Dermis blood vessel endothelial cell (primary cell): ENCODE data around the gene PICK1. TPM values are rescaled to one million over a fixed set of nuclear protein-coding genes. Genes with fewer than 3 reads are reported as not detected.
"Not testable (repeated sequence)": the region's sequence is repeated elsewhere in the genome, so short reads cannot be mapped to it uniquely, and the experiment has no call there.

Experiments used
- DNase-seq: peaks from one replicate; pipeline ENCODE4 v3.0.0; 2010
- total RNA-seq: library from RNA; depleted of rRNA; stranded (reverse); fragments of >200 nt; gene quantifications from 2 replicates; pipeline ENCODE4 v1.2.3, GENCODE V29; 2014

The PICK1 gene
- total RNA-seq, 1 donor from 2014 or later, result 15.5 TPM

GRCh38 chr22:38030311-38031133 is 26.7 kb upstream of the PICK1 start:
- no peak for DNase-seq

- no peak for DNase-seq
These were observed 25.7 kb upstream of the PICK1 start for GRCh38 chr22:38031491-38031890.

GRCh38 chr22:38032681-38033521 is 24.3 kb upstream of the PICK1 start:
- no peak for DNase-seq

GRCh38 chr22:38033522-38034277 is 23.5 kb upstream of the PICK1 start:
- no peak for DNase-seq

GRCh38 chr22:38034278-38034882 is 22.8 kb upstream of the PICK1 start:
- DNase-seq, result peak; percentile 83

- DNase-seq, result no peak
These were observed 22.2 kb upstream of the PICK1 start for GRCh38 chr22:38034884-38035529.

GRCh38 chr22:38035530-38035885 is 21.7 kb upstream of the PICK1 start:
- no peak for DNase-seq

GRCh38 chr22:38036392-38037062 is 20.7 kb upstream of the PICK1 start:
- no peak for DNase-seq

GRCh38 chr22:38037367-38038150 is 19.6 kb upstream of the PICK1 start:
- not testable (repeated sequence) for DNase-seq

- no peak for DNase-seq
These were observed 18.8 kb upstream of the PICK1 start for GRCh38 chr22:38038426-38038825.

GRCh38 chr22:38038890-38039812 is 18.1 kb upstream of the PICK1 start:
- no peak for DNase-seq

GRCh38 chr22:38040953-38041759 is 16.0 kb upstream of the PICK1 start:
- DNase-seq, result peak; percentile 30

- no peak for DNase-seq
These were observed 15.3 kb upstream of the PICK1 start for GRCh38 chr22:38041760-38042487.

- DNase-seq, result no peak
These were observed 14.8 kb upstream of the PICK1 start for GRCh38 chr22:38042488-38042790.

- no peak for DNase-seq
These were observed 13.8 kb upstream of the PICK1 start for GRCh38 chr22:38043151-38044039.

GRCh38 chr22:38046070-38046748 is 11.0 kb upstream of the PICK1 start:
- no peak for DNase-seq
